H1 (cell line): ENCODE measurements around the gene PXDN. TPM values are rescaled to one million over a fixed set of nuclear protein-coding genes. Genes with fewer than 3 reads are reported as not detected.
A peak's percentile ranks its signal among the peaks of the same experiment; 100 is the strongest.

ENCODE experiments used
- CTCF ChIA-PET: fragments of 300-600 bp; sonication (Branson Sonifier 250); formaldehyde crosslinking; loops from one replicate; lab custom pipeline; 2021; ENCODE audit not compliant: partially characterized antibody; lab: Charles Lee
- POLR2A ChIA-PET: fragments of 300-600 bp; sonication (Branson Sonifier 250); formaldehyde crosslinking; loops from one replicate; lab custom pipeline; 2021; ENCODE audit warnings: inconsistent platforms; ENCODE audit not compliant: partially characterized antibody; lab: Charles Lee
- DNase-seq, 2 experiments: peaks; one replicate each; pipeline versions ENCODE4 v3.0.0 to v3.0.0-alpha.2; 2010 to 2022; ENCODE audit warnings: low spot score in 2 of 2, low read depth in 1 of 2, mixed read lengths in 1 of 2
- FAIRE-seq: peaks from 2 replicates; lab custom pipeline; 2011; peaks lifted over from hg19 to GRCh38; lab: Jason Lieb, UNC
- H2AFZ ChIP-seq: 2 replicates; pipeline ENCODE4 v1.8.1; 2012; ENCODE audit warnings: low read length, inconsistent platforms
- H2AK5ac ChIP-seq: 2 replicates; pipeline ENCODE4 v1.6.1; 2013; ENCODE audit warnings: low read depth, low read length
- H2BK120ac ChIP-seq: replicated peaks from 2 replicates; pipeline ENCODE3; 2013; ENCODE audit warnings: low read depth, low read length, inconsistent platforms
- H2BK12ac ChIP-seq: 2 replicates; pipeline ENCODE4 v1.6.1; 2013; ENCODE audit warnings: low read depth, low read length
- H2BK15ac ChIP-seq: 2 replicates; pipeline ENCODE4 v1.6.1; 2013; ENCODE audit warnings: low read length
- H2BK20ac ChIP-seq: 2 replicates; pipeline ENCODE4 v1.6.1; 2013; ENCODE audit warnings: low read length
- H2BK5ac ChIP-seq: 2 replicates; pipeline ENCODE4 v1.6.1; 2013; ENCODE audit warnings: low read depth, low read length
- H3K14ac ChIP-seq: 2 replicates; pipeline ENCODE4 v1.6.1; 2013; ENCODE audit warnings: inconsistent platforms; ENCODE audit not compliant: insufficient read length
- H3K18ac ChIP-seq: 2 replicates; pipeline ENCODE4 v1.6.1; 2013; ENCODE audit warnings: low read length; ENCODE audit errors: extremely low read depth
- H3K23ac ChIP-seq: 2 replicates; pipeline ENCODE4 v1.6.1; 2013; ENCODE audit warnings: inconsistent platforms; ENCODE audit not compliant: insufficient read length
- H3K23me2 ChIP-seq: 2 replicates; pipeline ENCODE4 v1.6.1; 2013; ENCODE audit warnings: low read depth, low read length
- H3K27ac ChIP-seq: 2 replicates; pipeline ENCODE4 v1.6.1; 2011; ENCODE audit warnings: low read depth, low read length, inconsistent platforms
- H3K27me3 ChIP-seq, 4 experiments: replicated peaks in 1 of 4; 1 replicate in 1 of 4; 2 replicates in 3 of 4; pipeline versions ENCODE4 v1.6.1 to v1.8.1; 2011 to 2013; ENCODE audit warnings: low read length in 3 of 4, mild to moderate bottlenecking in 3 of 4, inconsistent platforms in 2 of 4, mixed read lengths in 2 of 4, moderate library complexity in 1 of 4; ENCODE audit not compliant: control insufficient read depth in 3 of 4, insufficient read depth in 3 of 4; ENCODE audit errors: extremely low read depth in 1 of 4
- H3K36me3 ChIP-seq, 4 experiments: 2 replicates each; pipeline versions ENCODE4 v1.6.1 to v1.8.1; 2011 to 2013; ENCODE audit warnings: mild to moderate bottlenecking in 4 of 4, low read length in 3 of 4, moderate library complexity in 2 of 4, control low read depth in 1 of 4, inconsistent platforms in 1 of 4; ENCODE audit not compliant: insufficient read depth in 4 of 4, control insufficient read depth in 2 of 4
- H3K4ac ChIP-seq: replicated peaks from 2 replicates; pipeline ENCODE3; 2013; ENCODE audit warnings: low read length, low read depth, mixed read lengths, inconsistent platforms; ENCODE audit not compliant: insufficient read length
- H3K4me1 ChIP-seq, 4 experiments: replicated peaks in 1 of 4; 1 replicate in 1 of 4; 2 replicates in 3 of 4; pipeline versions ENCODE4 v1.6.1 to v1.8.1; 2011 to 2013; ENCODE audit warnings: low read length in 3 of 4, inconsistent platforms in 2 of 4, mixed read lengths in 1 of 4; ENCODE audit not compliant: insufficient read depth in 4 of 4, control insufficient read depth in 3 of 4
- H3K4me2 ChIP-seq, 2 experiments: 2 replicates each; pipeline versions ENCODE4 v1.6.1 to v1.8.1; 2011 to 2013; ENCODE audit warnings: low read depth in 2 of 2, low read length in 2 of 2, control low read depth in 1 of 2, inconsistent platforms in 1 of 2, mild to moderate bottlenecking in 1 of 2; ENCODE audit not compliant: insufficient read depth in 1 of 2
- H3K4me3 ChIP-seq, 4 experiments: fragments of 200-600, 300-600 bp in 1 of 4; sonication (generic), shearing (Covaris generic), sonication (Bioruptor Twin) in 1 of 4; 2 replicates each; pipeline versions ENCODE4 v1.5.1 to v1.8.1; 2011 to 2016; ENCODE audit warnings: low read length in 4 of 4, low read depth in 3 of 4, control low read depth in 2 of 4, inconsistent platforms in 2 of 4, mild to moderate bottlenecking in 2 of 4, mixed read lengths in 1 of 4, moderate library complexity in 1 of 4; ENCODE audit not compliant: insufficient read depth in 2 of 4; ENCODE audit errors: extremely low read depth in 1 of 4
- H3K56ac ChIP-seq: replicated peaks from 2 replicates; pipeline ENCODE3; 2013; ENCODE audit warnings: low read depth, mild to moderate bottlenecking, mixed read lengths, low read length, inconsistent platforms; ENCODE audit not compliant: insufficient read length
- H3K79me1 ChIP-seq: 2 replicates; pipeline ENCODE4 v1.6.1; 2013; ENCODE audit warnings: low read depth, low read length, control low read depth
- H3K79me2 ChIP-seq, 2 experiments: 2 replicates each; pipeline versions ENCODE4 v1.6.1 to v1.8.1; 2012 to 2013; ENCODE audit warnings: low read length in 2 of 2, mild to moderate bottlenecking in 2 of 2, inconsistent platforms in 1 of 2; ENCODE audit not compliant: insufficient read depth in 2 of 2, control insufficient read depth in 1 of 2
- H3K9ac ChIP-seq, 4 experiments: replicated peaks in 1 of 4; 1 replicate in 1 of 4; 2 replicates in 3 of 4; pipeline versions ENCODE4 v1.6.1 to v1.8.1; 2011 to 2013; ENCODE audit warnings: low read depth in 3 of 4, low read length in 3 of 4, control low read depth in 2 of 4, mild to moderate bottlenecking in 2 of 4, moderate library complexity in 2 of 4, inconsistent platforms in 1 of 4; ENCODE audit errors: extremely low read depth in 1 of 4
- H3K9me3 ChIP-seq, 2 experiments: 2 replicates each; pipeline versions ENCODE4 v1.6.1 to v1.8.1; 2012 to 2013; ENCODE audit warnings: mild to moderate bottlenecking in 2 of 2, moderate library complexity in 2 of 2, control low read depth in 1 of 2, inconsistent platforms in 1 of 2, low read depth in 1 of 2, low read length in 1 of 2, mixed read lengths in 1 of 2; ENCODE audit not compliant: insufficient read depth in 2 of 2
- H4K20me1 ChIP-seq, 2 experiments: replicated peaks in 1 of 2; 2 replicates each; pipeline versions ENCODE3 to v1.8.1; 2011 to 2013; ENCODE audit warnings: inconsistent platforms in 2 of 2, low read length in 2 of 2, mild to moderate bottlenecking in 1 of 2; ENCODE audit not compliant: insufficient read depth in 2 of 2, control insufficient read depth in 1 of 2
- H4K5ac ChIP-seq: 2 replicates; pipeline ENCODE4 v1.6.1; 2013; ENCODE audit warnings: low read length, low read depth, mixed read lengths, inconsistent platforms; ENCODE audit not compliant: insufficient read length
- H4K8ac ChIP-seq: 2 replicates; pipeline ENCODE4 v1.8.0; 2013; ENCODE audit warnings: mild to moderate bottlenecking, moderate library complexity, low read length, inconsistent platforms; ENCODE audit not compliant: insufficient read depth; ENCODE audit errors: extremely low read depth
- H4K91ac ChIP-seq: replicated peaks from 2 replicates; pipeline ENCODE3; 2013; ENCODE audit warnings: low read length, mixed read lengths, inconsistent platforms; ENCODE audit not compliant: insufficient read length
- HDAC6 ChIP-seq: IDR thresholded peaks from one replicate; pipeline ENCODE4 v1.7.1; 2012; ENCODE audit warnings: low read depth, mild to moderate bottlenecking, inconsistent platforms, low read length, moderate library complexity
- RAD21 ChIP-seq, 2 experiments: IDR thresholded peaks in 1 of 2; conservative IDR thresholded peaks in 1 of 2; 2 replicates each; pipeline ENCODE4 v1.6.1; 2011; ENCODE audit warnings: low read depth in 2 of 2, low read length in 2 of 2, improper control_type of control experiment in 1 of 2, inconsistent platforms in 1 of 2, mild to moderate bottlenecking in 1 of 2, moderate library complexity in 1 of 2
- TAF7 ChIP-seq: optimal IDR thresholded peaks from 2 replicates; pipeline ENCODE3; 2011; ENCODE audit warnings: low read depth, mild to moderate bottlenecking, inconsistent platforms, low read length, moderate library complexity, borderline replicate concordance
- WGBS, 2 experiments: shearing (Covaris generic) in 1 of 2; methylation state at CpG; one replicate each; pipeline versions ENCODE4 v1.1.6 to v1.1.7; 2013 to 2015; ENCODE audit warnings: low lambda C conversion rate in 2 of 2, mixed read lengths in 2 of 2, inconsistent platforms in 1 of 2, low coverage in 1 of 2, missing lambda C conversion rate in 1 of 2; ENCODE audit not compliant: insufficient replicate concordance in 2 of 2, insufficient coverage in 1 of 2, insufficient read length in 1 of 2; ENCODE audit errors: extremely low coverage in 1 of 2, missing lambda C conversion rate in 1 of 2; 5-methylcytosine and 5-hydroxymethylcytosine counted together
- polyA plus RNA-seq, 7 experiments: library from polyadenylated mRNA; depleted of rRNA in 3 of 7; stranded (reverse) in 5 of 7; unstranded in 2 of 7; fragments of >200 nt in 5 of 7; fragments of 200-250 nt in 2 of 7; gene quantifications; 1 replicate in 5 of 7; 2 replicates in 1 of 7; 4 replicates in 1 of 7; pipeline versions ENCODE4 v1.2.1 to v1.2.3, GENCODE V29; 2011 to 2013; ENCODE audit warnings: missing spikeins in 2 of 7, mixed read lengths in 2 of 7
- total RNA-seq: library from RNA; stranded (reverse); fragmentation: NEBNext Ultra II Directional; extraction: Animal tissue kit (Norgen Biotek cat#: 25700); gene quantifications from 2 replicates; pipeline ENCODE4 v1.2.1, GENCODE V29; 2021
- TF ChIP-seq, protein P1 (sequence below), 3 experiments: IDR thresholded peaks; 1 replicate in 2 of 3; 2 replicates in 1 of 3; pipeline versions ENCODE4 v1.5.1 to v1.6.1; 2011; ENCODE audit warnings: low read length in 3 of 3, mild to moderate bottlenecking in 3 of 3, inconsistent platforms in 2 of 3, low read depth in 1 of 3, moderate library complexity in 1 of 3; ENCODE audit not compliant: insufficient read depth in 1 of 3; ENCODE audit errors: control extremely low read depth in 1 of 3
- TF ChIP-seq, protein P2 (sequence below): IDR thresholded peaks from 2 replicates; pipeline ENCODE4 v1.6.1; 2012; ENCODE audit warnings: inconsistent platforms

The PXDN gene
- total and polyA plus RNA-seq, 2 of the 8 experiments (the other 6 are each of a cell fraction or from before 2014, with no cell fraction given), result 104 to 141 TPM

DNA sequence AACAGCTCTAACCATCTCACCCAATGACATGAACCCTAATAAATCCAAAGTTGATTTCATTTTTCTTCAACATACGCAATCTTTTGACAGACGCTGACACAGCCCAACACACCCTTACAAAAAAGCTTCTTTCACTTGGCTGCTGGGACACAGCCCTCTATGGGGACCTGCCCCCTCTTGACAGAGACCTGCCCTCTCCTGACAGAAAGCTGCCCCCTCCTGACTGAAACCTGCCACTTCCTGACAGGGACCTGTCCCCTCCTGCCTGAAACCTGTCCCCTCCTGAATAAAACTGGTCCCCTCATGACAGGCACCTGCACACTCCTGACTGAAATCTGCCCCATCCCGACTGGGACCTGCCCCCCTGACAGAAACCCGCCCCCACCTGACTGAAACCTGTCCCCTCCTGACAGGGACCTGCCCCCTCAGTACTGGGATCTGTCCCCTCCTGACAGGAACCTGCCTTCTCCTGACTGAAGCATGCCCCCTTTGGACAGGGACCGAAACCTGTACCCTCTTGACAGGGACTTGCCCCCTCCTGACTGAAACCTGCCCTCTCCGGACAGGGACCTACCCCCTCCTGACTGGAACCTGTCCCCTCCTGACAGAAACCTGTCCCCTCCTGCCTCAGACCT lies 87.9 kb downstream of the PXDN start:
- Histone ChIP-seq H2BK12ac (no peak overlapping the region), H3K36me3 (peaks cover 11 to 51% (median 26%) of the 10 kb centered on the region in 4 experiments; a peak in 7 of 8 replicates), H4K91ac (no peak overlapping the region), H3K4me1 (peaks cover 0 to 6% (median 0%) of the 10 kb centered on the region in 4 experiments; a peak in 3 of 7 replicates), H2BK20ac (no peak overlapping the region), H3K14ac (no peak overlapping the region), H3K9me3 (no peaks in the 10 kb centered on the region), H2AFZ (no peak overlapping the region), H3K56ac (no peak overlapping the region), H3K4me3 (no peak overlapping the region), H2BK5ac (no peak overlapping the region; the same call in 1 of the 2 replicates), H4K20me1 (peaks cover 3 to 19% of the 10 kb centered on the region in 2 experiments), H3K23me2 (peaks cover 10% of the 10 kb centered on the region), H3K23ac (no peak overlapping the region), H3K79me2 (no peaks in the 10 kb centered on the region), H4K8ac (no peak overlapping the region), H3K9ac (no peak overlapping the region), H3K18ac (no peak overlapping the region), H2BK15ac (no peak overlapping the region), H3K4me2 (no peak overlapping the region), H3K27ac (no peak overlapping the region), H3K27me3 (no peaks in the 10 kb centered on the region), H2BK120ac (no peak overlapping the region), H2AK5ac (no peak overlapping the region), H3K79me1 (peaks cover 4% of the 10 kb centered on the region), H4K5ac (no peak overlapping the region), H3K4ac (no peak overlapping the region)
- TF ChIP-seq, protein P1, sequence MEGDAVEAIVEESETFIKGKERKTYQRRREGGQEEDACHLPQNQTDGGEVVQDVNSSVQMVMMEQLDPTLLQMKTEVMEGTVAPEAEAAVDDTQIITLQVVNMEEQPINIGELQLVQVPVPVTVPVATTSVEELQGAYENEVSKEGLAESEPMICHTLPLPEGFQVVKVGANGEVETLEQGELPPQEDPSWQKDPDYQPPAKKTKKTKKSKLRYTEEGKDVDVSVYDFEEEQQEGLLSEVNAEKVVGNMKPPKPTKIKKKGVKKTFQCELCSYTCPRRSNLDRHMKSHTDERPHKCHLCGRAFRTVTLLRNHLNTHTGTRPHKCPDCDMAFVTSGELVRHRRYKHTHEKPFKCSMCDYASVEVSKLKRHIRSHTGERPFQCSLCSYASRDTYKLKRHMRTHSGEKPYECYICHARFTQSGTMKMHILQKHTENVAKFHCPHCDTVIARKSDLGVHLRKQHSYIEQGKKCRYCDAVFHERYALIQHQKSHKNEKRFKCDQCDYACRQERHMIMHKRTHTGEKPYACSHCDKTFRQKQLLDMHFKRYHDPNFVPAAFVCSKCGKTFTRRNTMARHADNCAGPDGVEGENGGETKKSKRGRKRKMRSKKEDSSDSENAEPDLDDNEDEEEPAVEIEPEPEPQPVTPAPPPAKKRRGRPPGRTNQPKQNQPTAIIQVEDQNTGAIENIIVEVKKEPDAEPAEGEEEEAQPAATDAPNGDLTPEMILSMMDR (IDR thresholded peaks at IDR 0.05; ENCODE audit: control extremely low read depth in 1 of 3, insufficient read depth in 1 of 3, low read depth in 1 of 3, low read length in 3 of 3), result peak in 2 of 3 experiments; percentile 35 to 41; a peak in 3 of 4 replicates
- TF ChIP-seq TAF7 (no peak), RAD21 (IDR thresholded peaks at IDR 0.05 in 1 of 2, conservative IDR thresholded peaks at IDR 0.05 in 1 of 2; ENCODE audit: low read depth in 2 of 2, low read length in 2 of 2) (peak; percentile 47 to 50), HDAC6 (no peak)
- TF ChIP-seq, protein P2, sequence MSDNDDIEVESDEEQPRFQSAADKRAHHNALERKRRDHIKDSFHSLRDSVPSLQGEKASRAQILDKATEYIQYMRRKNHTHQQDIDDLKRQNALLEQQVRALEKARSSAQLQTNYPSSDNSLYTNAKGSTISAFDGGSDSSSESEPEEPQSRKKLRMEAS, result no peak
- no peak for FAIRE-seq
- 80% methylated on average over 6 of the region's 6 CpGs; no CpG with 5 or more reads in 1 of the 2 experiments for WGBS, 2 experiments
- POLR2A ChIA-PET, result interaction anchor here (0.6 kb wide), 1 partner anchor 31 kb away, joined by 3 read pairs; no protein-coding TSS in a partner anchor
- CTCF ChIA-PET, result interaction anchor here (0.7 to 1.2 kb wide), 9 partner anchors 16 to 102 kb away, joined by 3 to 5 read pairs (median 3); no protein-coding TSS in a partner anchor
- no peak for DNase-seq
